ENCODE results near the gene AOPEP. TPM values are rescaled to one million over a fixed set of nuclear protein-coding genes. Genes with fewer than 3 reads are reported as not detected.

AOPEP gene
- total RNA-seq, 1 experiment from 2014 or later = 14.4 TPM

GRCh38 chr9:94725293-94725692 lies 1.2 kb upstream of the AOPEP start:
- Mint-ChIP-seq H3K27ac (no peak overlapping the region), H3K27me3 (ENCODE audit: low read depth) (no peaks in the 10 kb centered on the region; the same call in 1 of the 2 replicates), H3K4me1 (peaks cover 7% of the 10 kb centered on the region; the same call in 1 of the 2 replicates), H3K36me3 (no peaks in the 10 kb centered on the region), H3K9me3 (peaks cover 14% of the 10 kb centered on the region), H3K4me3 (no peak overlapping the region)
- TF ChIP-seq ETV6 (CRISPR knock-in tag; IDR thresholded peaks at IDR 0.05) (no peak), GABPB1 (CRISPR knock-in tag; IDR thresholded peaks at IDR 0.05) (no peak), NR2C2 (CRISPR knock-in tag; IDR thresholded peaks at IDR 0.05) (no peak)
- no peak for DNase-seq (ENCODE audit: low spot score)
- ChIA-PET POLR2A (no interaction called here), CTCF (no interaction called here)
- ATAC-seq = no peak

DNA sequence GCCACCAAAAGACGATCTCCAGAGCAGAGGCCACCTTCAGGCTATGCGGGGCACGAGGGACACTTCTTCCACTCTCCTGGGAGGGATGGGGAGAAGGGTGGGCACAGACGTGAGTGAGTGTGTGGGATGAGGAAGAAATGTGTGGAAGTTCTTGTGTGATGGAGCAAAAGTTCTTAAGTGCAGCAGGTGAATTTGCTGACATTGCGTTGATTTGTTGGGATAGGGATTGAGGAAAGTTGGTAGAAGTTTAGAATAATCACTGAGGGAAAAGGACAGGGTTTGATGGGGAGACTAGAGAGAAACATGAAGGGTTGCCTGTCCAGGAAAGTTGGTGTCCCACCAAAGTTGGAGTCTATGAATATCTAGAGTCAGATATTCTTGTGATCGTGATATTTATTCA lies 2.2 kb downstream of the AOPEP start:
- no peak overlapping the region for H3K27ac Mint-ChIP-seq
- ChIA-PET POLR2A (no interaction called here), CTCF (interaction anchor here (0.6 kb wide), 1 partner anchor 22 kb away, joined by 3 read pairs; no protein-coding TSS in a partner anchor)
- H3K4me1 Mint-ChIP-seq = peaks cover 7% of the 10 kb centered on the region; the same call in 1 of the 2 replicates
- TF ChIP-seq, protein P1, sequence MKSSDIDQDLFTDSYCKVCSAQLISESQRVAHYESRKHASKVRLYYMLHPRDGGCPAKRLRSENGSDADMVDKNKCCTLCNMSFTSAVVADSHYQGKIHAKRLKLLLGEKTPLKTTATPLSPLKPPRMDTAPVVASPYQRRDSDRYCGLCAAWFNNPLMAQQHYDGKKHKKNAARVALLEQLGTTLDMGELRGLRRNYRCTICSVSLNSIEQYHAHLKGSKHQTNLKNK (CRISPR knock-in tag; IDR thresholded peaks at IDR 0.05) = no peak
- no peak for TF ChIP-seq MAX (CRISPR knock-in tag; IDR thresholded peaks at IDR 0.05)
- no peak for TF ChIP-seq ZNF425 (CRISPR knock-in tag; conservative IDR thresholded peaks at IDR 0.05)
- no peak for TF ChIP-seq IRF2 (CRISPR knock-in tag; IDR thresholded peaks at IDR 0.05; ENCODE audit: borderline replicate concordance, low read depth)
- TF ChIP-seq, protein P2, sequence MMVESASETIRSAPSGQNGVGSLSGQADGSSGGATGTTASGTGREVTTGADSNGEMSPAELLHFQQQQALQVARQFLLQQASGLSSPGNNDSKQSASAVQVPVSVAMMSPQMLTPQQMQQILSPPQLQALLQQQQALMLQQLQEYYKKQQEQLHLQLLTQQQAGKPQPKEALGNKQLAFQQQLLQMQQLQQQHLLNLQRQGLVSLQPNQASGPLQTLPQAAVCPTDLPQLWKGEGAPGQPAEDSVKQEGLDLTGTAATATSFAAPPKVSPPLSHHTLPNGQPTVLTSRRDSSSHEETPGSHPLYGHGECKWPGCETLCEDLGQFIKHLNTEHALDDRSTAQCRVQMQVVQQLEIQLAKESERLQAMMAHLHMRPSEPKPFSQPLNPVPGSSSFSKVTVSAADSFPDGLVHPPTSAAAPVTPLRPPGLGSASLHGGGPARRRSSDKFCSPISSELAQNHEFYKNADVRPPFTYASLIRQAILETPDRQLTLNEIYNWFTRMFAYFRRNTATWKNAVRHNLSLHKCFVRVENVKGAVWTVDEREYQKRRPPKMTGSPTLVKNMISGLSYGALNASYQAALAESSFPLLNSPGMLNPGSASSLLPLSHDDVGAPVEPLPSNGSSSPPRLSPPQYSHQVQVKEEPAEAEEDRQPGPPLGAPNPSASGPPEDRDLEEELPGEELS (CRISPR knock-in tag; IDR thresholded peaks at IDR 0.05) = no peak
- TF ChIP-seq, protein P3, sequence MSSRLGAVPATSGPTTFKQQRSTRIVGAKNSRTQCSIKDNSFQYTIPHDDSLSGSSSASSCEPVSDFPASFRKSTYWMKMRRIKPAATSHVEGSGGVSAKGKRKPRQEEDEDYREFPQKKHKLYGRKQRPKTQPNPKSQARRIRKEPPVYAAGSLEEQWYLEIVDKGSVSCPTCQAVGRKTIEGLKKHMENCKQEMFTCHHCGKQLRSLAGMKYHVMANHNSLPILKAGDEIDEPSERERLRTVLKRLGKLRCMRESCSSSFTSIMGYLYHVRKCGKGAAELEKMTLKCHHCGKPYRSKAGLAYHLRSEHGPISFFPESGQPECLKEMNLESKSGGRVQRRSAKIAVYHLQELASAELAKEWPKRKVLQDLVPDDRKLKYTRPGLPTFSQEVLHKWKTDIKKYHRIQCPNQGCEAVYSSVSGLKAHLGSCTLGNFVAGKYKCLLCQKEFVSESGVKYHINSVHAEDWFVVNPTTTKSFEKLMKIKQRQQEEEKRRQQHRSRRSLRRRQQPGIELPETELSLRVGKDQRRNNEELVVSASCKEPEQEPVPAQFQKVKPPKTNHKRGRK (CRISPR knock-in tag; IDR thresholded peaks at IDR 0.05; ENCODE audit: borderline replicate concordance) = no peak
- TF ChIP-seq ZNF121 (CRISPR knock-in tag; IDR thresholded peaks at IDR 0.05) = no peak
- no peak for TF ChIP-seq ZNF532 (CRISPR knock-in tag; IDR thresholded peaks at IDR 0.05; ENCODE audit: borderline replicate concordance)
- TF ChIP-seq ZNF671 (CRISPR knock-in tag; IDR thresholded peaks at IDR 0.05) = no peak
- TF ChIP-seq FOXK1 (CRISPR knock-in tag; IDR thresholded peaks at IDR 0.05) = no peak
- no peak for TF ChIP-seq NR2C2 (CRISPR knock-in tag; IDR thresholded peaks at IDR 0.05)
- no peak for TF ChIP-seq ZNF219 (CRISPR knock-in tag; IDR thresholded peaks at IDR 0.05; ENCODE audit: borderline replicate concordance)
- TF ChIP-seq EMX1 (CRISPR knock-in tag; IDR thresholded peaks at IDR 0.05) = no peak
- DNase-seq (ENCODE audit: low spot score) = no peak
- H3K9me3 Mint-ChIP-seq = no peaks in the 10 kb centered on the region
- no peak overlapping the region for H3K4me3 Mint-ChIP-seq
- ATAC-seq = no peak
- H3K36me3 Mint-ChIP-seq = no peaks in the 10 kb centered on the region
- H3K27me3 Mint-ChIP-seq (ENCODE audit: low read depth) = no peaks in the 10 kb centered on the region

Measured in WTC11 (cell line).